Measurements from ENCODE around the gene LRIT2. TPM values are rescaled to one million over a fixed set of nuclear protein-coding genes. Genes with fewer than 3 reads are reported as not detected.

Gene LRIT2
- total RNA-seq, 1 donor from 2014 or later: not detected

DNA sequence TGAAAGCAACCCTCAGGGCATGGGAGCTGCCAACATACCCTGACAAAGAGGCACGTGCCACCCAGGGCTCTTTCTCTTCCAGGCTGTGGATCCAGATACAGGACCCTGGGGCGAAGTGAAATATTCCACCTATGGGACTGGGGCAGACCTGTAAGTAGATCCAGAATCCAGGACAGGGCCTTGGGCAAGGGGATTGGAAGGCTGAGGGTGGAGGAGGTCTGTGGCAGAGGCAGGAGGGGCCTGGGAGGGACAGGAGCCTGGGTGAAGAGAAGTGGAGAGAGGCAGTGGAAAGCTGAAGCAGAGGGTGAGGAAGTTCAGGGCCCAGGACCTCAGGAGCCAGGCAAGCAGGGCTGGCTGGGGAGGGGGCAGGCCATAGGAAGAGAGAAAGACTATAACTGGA is 13.8 kb downstream of the LRIT2 start:
- no peaks in the 10 kb centered on the region for H4K20me1 ChIP-seq (ENCODE audit: low read depth)
- H3F3A ChIP-seq (ENCODE audit: low read depth): no peaks in the 10 kb centered on the region
- DNase-seq (ENCODE audit: low spot score): no peak
- H3K9me3 ChIP-seq (ENCODE audit: low read depth): no peaks in the 10 kb centered on the region
- Mint-ChIP-seq H3K36me3 (no peaks in the 10 kb centered on the region), H3K27ac (no peak overlapping the region), H3K4me3 (no peak overlapping the region), H3K27me3 (ENCODE audit: insufficient read depth, low read depth) (peaks cover 9% of the 10 kb centered on the region), H3K9me3 (no peaks in the 10 kb centered on the region), H3K4me1 (no peaks in the 10 kb centered on the region)
- no peak overlapping the region for H3K4me3 ChIP-seq
- no peaks in the 10 kb centered on the region for H3K79me2 ChIP-seq (ENCODE audit: low read depth)
- no peaks in the 10 kb centered on the region for H3K27me3 ChIP-seq
- no peak for TF ChIP-seq EZH2phosphoT487 (IDR thresholded peaks at IDR 0.05)
- no peak for TF ChIP-seq EZH2 (IDR thresholded peaks at IDR 0.05)
- TF ChIP-seq, protein P1, sequence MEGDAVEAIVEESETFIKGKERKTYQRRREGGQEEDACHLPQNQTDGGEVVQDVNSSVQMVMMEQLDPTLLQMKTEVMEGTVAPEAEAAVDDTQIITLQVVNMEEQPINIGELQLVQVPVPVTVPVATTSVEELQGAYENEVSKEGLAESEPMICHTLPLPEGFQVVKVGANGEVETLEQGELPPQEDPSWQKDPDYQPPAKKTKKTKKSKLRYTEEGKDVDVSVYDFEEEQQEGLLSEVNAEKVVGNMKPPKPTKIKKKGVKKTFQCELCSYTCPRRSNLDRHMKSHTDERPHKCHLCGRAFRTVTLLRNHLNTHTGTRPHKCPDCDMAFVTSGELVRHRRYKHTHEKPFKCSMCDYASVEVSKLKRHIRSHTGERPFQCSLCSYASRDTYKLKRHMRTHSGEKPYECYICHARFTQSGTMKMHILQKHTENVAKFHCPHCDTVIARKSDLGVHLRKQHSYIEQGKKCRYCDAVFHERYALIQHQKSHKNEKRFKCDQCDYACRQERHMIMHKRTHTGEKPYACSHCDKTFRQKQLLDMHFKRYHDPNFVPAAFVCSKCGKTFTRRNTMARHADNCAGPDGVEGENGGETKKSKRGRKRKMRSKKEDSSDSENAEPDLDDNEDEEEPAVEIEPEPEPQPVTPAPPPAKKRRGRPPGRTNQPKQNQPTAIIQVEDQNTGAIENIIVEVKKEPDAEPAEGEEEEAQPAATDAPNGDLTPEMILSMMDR (IDR thresholded peaks at IDR 0.05): no peak
- H3K9ac ChIP-seq: no peak overlapping the region
- no peak overlapping the region for H3K4me2 ChIP-seq
- H2AFZ ChIP-seq (replicated peaks): no peak overlapping the region
- no peak overlapping the region for H3K27ac ChIP-seq
- H3K36me3 ChIP-seq: no peaks in the 10 kb centered on the region
- H3K4me1 ChIP-seq: no peaks in the 10 kb centered on the region

DNA sequence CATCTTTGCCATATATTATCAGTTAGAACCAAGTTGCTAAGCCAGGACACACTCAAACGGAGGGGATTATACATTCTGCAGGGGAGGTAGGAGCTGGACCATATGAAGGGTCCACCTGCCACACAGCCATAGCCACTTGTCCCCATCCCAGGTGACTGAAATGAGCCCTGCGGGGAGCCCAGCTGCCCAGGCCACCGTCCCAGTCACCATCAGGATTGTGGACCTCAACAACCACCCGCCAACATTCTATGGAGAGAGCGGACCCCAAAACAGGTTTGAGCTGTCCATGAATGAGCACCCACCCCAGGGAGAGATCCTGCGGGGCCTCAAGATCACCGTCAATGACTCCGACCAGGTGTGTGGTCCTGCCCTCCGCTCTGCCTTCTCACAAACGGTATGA is 17.3 kb downstream of the LRIT2 start:
- no peak overlapping the region for H3K4me3 Mint-ChIP-seq

DNA sequence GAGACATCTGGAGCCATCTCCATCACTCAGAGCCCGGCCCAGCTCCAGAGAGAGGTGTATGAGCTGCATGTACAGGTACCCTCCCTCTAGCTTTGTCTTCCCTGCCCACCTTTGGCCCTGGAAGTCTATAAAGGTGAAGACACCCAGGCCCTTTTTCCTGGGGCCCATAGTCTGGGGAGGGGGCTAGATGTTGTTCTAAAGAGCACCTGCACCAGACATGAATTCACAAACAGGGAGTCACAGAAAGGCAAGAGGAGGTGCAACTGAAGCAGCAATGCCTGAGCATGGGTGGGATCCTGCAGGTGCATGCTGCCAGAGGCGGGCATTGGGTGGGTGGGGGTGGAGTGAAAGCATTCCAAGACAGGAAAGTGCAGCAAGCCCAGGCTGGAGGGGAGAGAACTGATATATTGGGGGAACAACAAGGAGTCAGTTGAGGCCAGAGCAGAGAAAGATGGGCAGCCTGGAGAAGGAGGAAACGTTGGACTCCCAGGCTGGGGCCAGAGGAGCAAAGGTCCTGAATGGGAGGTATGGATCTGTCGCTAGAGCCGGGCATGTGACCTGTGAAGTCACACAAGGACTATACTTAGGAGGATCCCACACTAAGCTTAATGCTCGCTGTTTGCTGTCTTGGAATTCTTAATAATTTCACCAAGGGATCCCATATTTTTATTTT is 19.4 kb downstream of the LRIT2 start:
- H2AFZ ChIP-seq (replicated peaks): no peak overlapping the region
- H3K4me1 ChIP-seq: no peaks in the 10 kb centered on the region
- H3K9me3 ChIP-seq (ENCODE audit: low read depth): no peaks in the 10 kb centered on the region
- no peak overlapping the region for H3K27ac ChIP-seq
- no peak overlapping the region for H3K9ac ChIP-seq
- Mint-ChIP-seq H3K27me3 (ENCODE audit: insufficient read depth, low read depth) (peaks cover 9% of the 10 kb centered on the region), H3K4me3 (no peak overlapping the region), H3K27ac (no peak overlapping the region), H3K4me1 (no peaks in the 10 kb centered on the region), H3K36me3 (no peaks in the 10 kb centered on the region), H3K9me3 (no peaks in the 10 kb centered on the region)
- H4K20me1 ChIP-seq (ENCODE audit: low read depth): no peaks in the 10 kb centered on the region
- no peaks in the 10 kb centered on the region for H3F3A ChIP-seq (ENCODE audit: low read depth)
- H3K79me2 ChIP-seq (ENCODE audit: low read depth): no peaks in the 10 kb centered on the region
- H3K27me3 ChIP-seq: no peaks in the 10 kb centered on the region
- H3K36me3 ChIP-seq: no peaks in the 10 kb centered on the region
- H3K4me2 ChIP-seq: no peak overlapping the region
- no peak overlapping the region for H3K4me3 ChIP-seq
- DNase-seq (ENCODE audit: low spot score): no peak
- TF ChIP-seq EZH2phosphoT487 (IDR thresholded peaks at IDR 0.05) (no peak), EZH2 (IDR thresholded peaks at IDR 0.05) (no peak)
- TF ChIP-seq, protein P1 (IDR thresholded peaks at IDR 0.05): peak; percentile 2

More for the DNA sequence above, 17.3 kb downstream of the LRIT2 start:
- Histone ChIP-seq H3K27ac (no peak overlapping the region), H3K9ac (no peak overlapping the region), H3K27me3 (no peaks in the 10 kb centered on the region), H4K20me1 (ENCODE audit: low read depth) (no peaks in the 10 kb centered on the region), H3K4me2 (no peak overlapping the region), H3K79me2 (ENCODE audit: low read depth) (no peaks in the 10 kb centered on the region), H3K4me3 (no peak overlapping the region), H3K4me1 (no peaks in the 10 kb centered on the region), H3K36me3 (no peaks in the 10 kb centered on the region), H3K9me3 (ENCODE audit: low read depth) (no peaks in the 10 kb centered on the region), H3F3A (ENCODE audit: low read depth) (no peaks in the 10 kb centered on the region), H2AFZ (replicated peaks) (no peak overlapping the region)
- no peak for DNase-seq (ENCODE audit: low spot score)
- Mint-ChIP-seq H3K27me3 (ENCODE audit: insufficient read depth, low read depth) (peaks cover 9% of the 10 kb centered on the region), H3K9me3 (no peaks in the 10 kb centered on the region), H3K36me3 (no peaks in the 10 kb centered on the region), H3K4me1 (no peaks in the 10 kb centered on the region), H3K27ac (no peak overlapping the region)
- TF ChIP-seq EZH2 (IDR thresholded peaks at IDR 0.05) (no peak), EZH2phosphoT487 (IDR thresholded peaks at IDR 0.05) (no peak)
- TF ChIP-seq, protein P1 (IDR thresholded peaks at IDR 0.05): no peak

Measured in neural progenitor cell (in vitro differentiated cells).